Stimulated activated CD8-positive, alpha-beta memory T cell treated with anti-CD3 and anti-CD28 coated beads, Interleukin-4, amount 100 ng/mL, for 48 hours (primary cell): ENCODE measurements around the gene OTOP3.

Experiments
- DNase-seq: peaks from one replicate; pipeline ENCODE4 v3.0.0-alpha.2; 2020

Gene OTOP3

GRCh38 chr17:74990581-74991105 lies 54.9 kb downstream of the OTOP3 start:
- no peak for DNase-seq

GRCh38 chr17:74992223-74992622 lies 56.5 kb downstream of the OTOP3 start:
- no peak for DNase-seq

GRCh38 chr17:74994440-74994839 lies 58.7 kb downstream of the OTOP3 start:
- no peak for DNase-seq

- no peak for DNase-seq
Measured at GRCh38 chr17:74995847-74996246, 60.1 kb downstream of the OTOP3 start.

- no peak for DNase-seq
Measured at GRCh38 chr17:74998783-74999182, 63.1 kb downstream of the OTOP3 start.

- no peak for DNase-seq
Measured at GRCh38 chr17:74999523-74999922, 63.8 kb downstream of the OTOP3 start.
